GM13977 (cell line): ENCODE measurements around the gene ADA.

Source experiments
- DNase-seq: peaks from one replicate; pipeline ENCODE4 v3.0.0; 2012; ENCODE audit warnings: low spot score
- CTCF ChIP-seq: IDR thresholded peaks from 2 replicates; pipeline ENCODE4 v1.5.1; 2012; ENCODE audit warnings: mild to moderate bottlenecking, control low read depth; ENCODE audit not compliant: insufficient read depth; ENCODE audit errors: extremely low read depth, missing control alignments
- in situ Hi-C: fragments of 300-500 bp; cut with MboI; formaldehyde crosslinking; loops from one replicate; pipeline ENCODE4 v1.12.0; 2022; ENCODE audit warnings: low sequenced_read_pairs, low pct_unique_long_range_greater_than_20kb, mixed read lengths, inconsistent platforms; ENCODE audit not compliant: unreplicated experiment

The ADA gene

DNA sequence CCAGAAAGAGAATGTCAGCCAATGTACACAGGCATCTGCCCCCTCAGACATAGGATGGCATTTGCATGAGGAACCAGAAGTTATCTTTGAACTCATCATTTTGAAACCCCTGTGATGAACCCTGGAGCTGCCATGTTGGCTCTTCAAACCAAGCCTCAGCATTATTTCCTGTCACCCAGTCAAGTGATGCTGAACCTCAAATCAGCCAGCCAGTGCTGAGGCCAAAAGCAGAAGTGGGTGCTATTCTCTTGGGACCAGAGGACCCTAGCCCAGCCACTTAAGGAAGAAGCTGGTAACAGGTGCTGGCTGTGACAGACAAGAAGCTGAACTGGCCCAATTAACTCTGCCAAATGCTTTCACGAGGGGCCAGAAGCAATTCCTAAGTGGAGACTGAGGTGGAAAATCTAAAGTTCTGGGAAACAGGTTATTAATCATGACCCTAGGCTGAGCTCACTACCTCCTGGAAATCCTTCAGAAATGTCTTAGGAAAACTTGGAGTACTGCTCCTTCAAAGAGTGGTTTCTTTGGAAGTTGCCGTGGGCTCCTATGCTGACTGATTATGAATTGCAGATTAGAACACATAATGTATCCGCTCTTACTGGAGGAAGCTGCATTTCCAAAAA lies 65.1 kb downstream of the ADA start:
- peak; percentile 54 for DNase-seq

DNA sequence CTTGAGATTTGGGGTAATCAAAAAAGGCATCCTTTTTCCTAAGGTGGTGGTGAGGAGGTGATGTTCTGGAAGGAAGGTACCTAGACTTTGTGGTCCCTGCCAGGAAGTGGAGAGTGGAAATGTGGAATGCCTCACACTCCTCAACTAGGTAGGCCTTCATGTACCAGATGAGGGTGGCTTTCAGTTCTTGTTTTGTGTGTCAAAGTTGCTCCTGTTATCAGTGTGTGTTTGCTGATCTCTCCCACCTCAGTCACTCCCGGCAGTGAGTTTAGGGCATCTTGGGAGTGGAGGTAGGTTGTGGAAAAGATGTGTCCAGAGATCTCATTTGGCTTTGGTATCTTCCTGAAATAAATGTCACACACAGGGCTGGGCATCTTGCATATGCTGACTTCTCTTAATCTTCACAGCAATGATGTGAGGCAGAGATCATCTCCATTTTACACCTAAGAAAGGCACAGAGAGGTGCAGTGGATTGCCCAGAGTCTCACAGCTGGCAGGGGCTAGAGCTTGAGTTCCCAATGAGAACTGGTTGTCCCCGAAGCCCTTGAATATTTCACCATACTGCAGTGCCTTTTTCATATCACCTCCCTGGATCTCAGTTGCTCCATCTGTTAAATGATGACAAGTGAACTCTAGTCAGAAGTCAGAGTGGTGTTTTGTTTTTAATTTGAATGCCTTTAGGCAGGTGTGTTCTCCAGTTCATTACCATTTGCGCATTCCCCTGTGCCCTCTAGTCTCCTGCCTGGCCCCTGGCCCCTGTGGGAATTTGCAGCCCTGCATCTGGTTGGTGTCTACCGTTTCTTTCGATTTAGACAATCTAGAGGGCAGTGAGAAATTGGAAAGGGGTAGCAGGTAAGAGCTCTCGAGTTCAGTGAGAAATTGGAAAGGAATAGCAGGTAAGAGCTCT lies 66.2 kb downstream of the ADA start:
- no peak for DNase-seq
- TF ChIP-seq CTCF = no peak
- in situ Hi-C loops = no loop called here

More for the DNA sequence above, 65.1 kb downstream of the ADA start:
- TF ChIP-seq CTCF = no peak
- in situ Hi-C loops = no loop called here

DNA sequence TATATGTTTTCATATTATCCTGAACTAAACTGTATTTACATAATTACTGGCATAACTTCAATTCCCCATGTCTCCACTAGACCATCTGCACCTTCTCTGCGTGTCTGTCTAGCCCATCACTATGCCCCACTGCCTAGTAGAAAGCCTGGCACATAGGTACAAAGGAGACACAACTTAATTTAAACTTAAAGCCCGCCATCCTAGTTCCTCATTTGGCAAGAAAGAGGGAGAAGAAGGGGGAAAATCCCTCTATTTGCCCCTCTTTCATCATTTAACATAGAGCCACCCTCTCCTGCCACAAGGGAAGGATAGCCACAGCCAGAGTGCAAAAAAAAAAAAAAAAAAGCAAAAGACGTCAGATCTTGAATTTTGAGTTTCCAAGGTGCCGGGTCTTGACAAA lies 67.3 kb downstream of the ADA start:
- DNase-seq = no peak
- TF ChIP-seq CTCF = no peak
- in situ Hi-C loops = no loop called here

DNA sequence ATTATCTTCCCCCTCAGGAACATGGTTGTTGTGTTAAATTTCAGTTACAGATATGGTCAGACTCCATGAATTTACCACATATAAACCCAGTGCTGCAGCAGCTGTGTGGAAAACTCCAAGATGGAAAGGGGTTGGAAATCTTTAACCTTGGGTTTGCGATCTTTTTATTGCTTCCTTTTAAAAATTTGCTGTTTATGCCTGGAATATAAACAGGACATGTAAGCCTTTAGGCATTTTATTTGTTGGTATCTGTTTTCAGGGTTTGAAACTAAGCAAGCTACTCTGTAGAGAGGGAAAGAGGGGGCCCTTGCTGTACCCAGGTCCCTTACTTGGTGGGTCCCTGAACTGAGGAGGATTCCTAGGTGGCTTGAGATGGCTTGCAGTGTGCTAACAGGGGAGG lies 68.3 kb downstream of the ADA start:
- TF ChIP-seq CTCF = no peak
- in situ Hi-C loops = no loop called here
- no peak for DNase-seq

DNA sequence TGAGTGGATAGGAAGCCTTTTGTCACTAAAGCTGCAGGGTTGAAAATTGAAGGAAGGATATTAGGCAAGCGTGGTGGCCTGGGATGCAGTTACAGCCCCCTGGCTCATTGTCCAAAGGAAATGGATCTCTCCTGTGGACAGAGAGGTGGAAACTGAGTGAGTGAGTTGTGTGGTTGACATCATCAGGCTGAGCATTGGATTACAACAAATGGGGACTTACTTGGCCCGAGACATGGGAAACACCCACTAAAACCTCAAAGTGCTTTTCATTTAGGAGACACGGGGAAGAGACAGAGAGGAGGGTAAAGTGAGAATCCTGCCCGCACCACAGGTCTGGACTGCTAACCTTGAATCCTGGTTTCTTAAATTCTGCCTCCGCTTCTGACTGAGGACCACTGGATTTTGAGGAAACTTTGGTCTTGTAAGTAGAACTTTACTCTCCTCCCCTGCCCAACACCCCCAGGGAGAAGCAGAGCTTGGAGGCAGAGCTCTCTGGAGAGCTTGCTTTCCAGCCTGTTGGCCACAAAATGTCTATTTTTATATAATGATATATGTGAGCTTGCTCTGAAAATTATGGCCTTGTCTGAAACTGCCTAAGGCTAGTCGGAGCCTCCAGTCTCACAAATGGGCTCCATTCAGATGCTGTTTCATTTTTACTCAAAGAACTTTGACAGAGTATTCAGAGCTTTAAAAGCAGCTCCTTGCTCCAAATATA lies 69.0 kb downstream of the ADA start, which contains the start of gene PKIG:
PKIG (plus strand) TSS at position 269 of the 715 bp plus-strand sequence. CDS start 31,978 bp downstream, outside the sequence.
- in situ Hi-C loops = no loop called here
- TF ChIP-seq CTCF = no peak
- DNase-seq = no peak

DNA sequence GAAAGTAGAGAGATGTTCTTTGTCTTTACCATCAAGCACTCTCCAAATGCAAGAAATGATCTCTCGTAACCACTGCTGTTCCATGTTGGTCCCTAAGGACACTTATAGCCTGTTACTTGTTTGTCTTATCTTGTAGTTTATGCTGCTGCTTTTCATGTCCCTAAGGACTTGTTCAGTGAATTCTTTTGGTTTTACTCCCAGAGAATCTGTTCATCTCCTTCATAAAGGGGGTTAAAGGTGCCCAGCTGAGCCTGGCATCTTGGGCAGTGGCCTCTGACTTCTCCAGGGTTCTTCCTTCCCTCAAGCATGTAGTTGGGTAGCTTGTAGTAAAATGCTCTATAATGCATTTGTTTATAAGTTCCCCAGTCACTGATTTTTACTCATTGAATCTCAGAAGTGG lies 70.0 kb downstream of the ADA start:
- DNase-seq = no peak
- TF ChIP-seq CTCF = no peak
- in situ Hi-C loops = no loop called here
